ENCODE results near the gene VSIR.
A peak's percentile ranks its signal among the peaks of the same experiment; 100 is the strongest.

VSIR gene

DNA sequence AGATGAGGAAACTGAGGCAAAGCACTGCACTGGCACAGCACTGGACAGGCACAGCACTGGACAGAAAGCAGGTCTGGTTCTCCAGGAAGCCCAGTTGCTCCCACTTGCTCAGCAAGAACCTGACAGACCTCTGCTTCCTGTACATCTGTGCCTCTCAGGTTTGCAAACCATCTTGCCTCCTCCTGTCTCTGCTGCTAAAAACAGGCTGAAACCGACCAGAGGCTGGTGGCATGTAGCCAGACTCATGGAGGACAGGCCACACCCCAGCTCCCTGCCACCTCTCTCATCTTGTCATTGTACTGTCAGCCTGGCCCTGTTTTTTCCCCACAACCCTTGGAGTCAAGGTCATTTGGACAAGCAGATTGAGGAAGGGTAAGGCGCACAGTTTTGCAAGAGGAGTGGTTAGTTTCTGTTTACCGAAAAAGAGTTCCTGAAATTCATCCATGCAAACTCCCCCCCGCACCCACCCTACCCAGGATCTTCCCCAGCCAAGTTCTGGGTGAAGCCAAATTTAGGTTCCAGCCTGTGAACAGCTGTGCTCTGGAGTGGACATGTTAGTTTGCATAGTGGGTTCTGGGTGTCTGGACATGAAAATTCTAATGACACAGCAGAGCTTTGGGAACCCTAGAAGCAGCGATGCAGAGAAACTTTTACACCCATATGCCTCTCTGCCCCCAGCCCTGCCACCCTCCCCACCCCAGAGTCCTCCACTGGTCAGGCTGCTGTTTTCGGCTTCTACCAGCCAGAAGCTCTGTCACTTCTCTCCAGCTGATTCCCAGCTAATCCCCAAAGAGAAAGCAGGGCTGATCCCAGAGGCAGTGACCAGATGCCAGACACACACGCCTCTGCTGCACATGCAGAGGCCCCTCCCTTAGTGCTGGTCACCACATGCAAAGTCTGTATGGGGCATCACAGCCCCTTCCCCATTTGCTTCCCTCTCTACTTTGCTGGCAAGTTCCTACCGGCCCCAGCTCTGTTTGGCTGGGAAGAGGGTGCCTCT lies 45.3 kb downstream of the VSIR start:
- no peak for DNase-seq (ENCODE audit: low read depth in 2 of 2)

- peak in 1 of 2 donors; percentile 46 for DNase-seq (ENCODE audit: low read depth in 2 of 2)
These were observed 46.1 kb downstream of the VSIR start for GRCh38 chr10:71727105-71727737.

GRCh38 chr10:71726580-71727104 lies 46.7 kb downstream of the VSIR start:
- peak; percentile 48 to 63 for DNase-seq (ENCODE audit: low read depth in 2 of 2)

- peak; percentile 66 to 82 for DNase-seq (ENCODE audit: low read depth in 2 of 2)
These were observed 47.2 kb downstream of the VSIR start for GRCh38 chr10:71725998-71726579.

DNA sequence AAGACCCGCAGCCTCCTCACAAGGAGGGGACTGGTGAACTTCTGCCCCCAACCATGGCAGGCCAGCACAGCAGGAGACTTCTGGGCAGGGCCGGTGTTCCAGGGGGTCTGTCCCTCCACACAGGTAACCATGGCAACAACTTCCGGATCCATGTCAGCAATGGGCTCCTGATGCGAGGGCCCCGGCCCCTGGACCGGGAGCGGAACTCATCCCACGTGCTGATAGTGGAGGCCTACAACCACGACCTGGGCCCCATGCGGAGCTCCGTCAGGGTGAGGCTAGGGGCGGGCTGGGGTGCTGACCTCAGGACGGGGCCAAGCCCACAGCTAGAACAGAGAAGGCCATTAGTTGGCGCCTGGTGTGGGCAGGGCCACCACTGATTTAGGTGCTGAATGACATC lies 48.1 kb downstream of the VSIR start:
- DNase-seq (ENCODE audit: low read depth in 2 of 2), result no peak

- no peak for DNase-seq (ENCODE audit: low read depth in 2 of 2)
These were observed 48.8 kb downstream of the VSIR start for GRCh38 chr10:71724539-71724938.

DNA sequence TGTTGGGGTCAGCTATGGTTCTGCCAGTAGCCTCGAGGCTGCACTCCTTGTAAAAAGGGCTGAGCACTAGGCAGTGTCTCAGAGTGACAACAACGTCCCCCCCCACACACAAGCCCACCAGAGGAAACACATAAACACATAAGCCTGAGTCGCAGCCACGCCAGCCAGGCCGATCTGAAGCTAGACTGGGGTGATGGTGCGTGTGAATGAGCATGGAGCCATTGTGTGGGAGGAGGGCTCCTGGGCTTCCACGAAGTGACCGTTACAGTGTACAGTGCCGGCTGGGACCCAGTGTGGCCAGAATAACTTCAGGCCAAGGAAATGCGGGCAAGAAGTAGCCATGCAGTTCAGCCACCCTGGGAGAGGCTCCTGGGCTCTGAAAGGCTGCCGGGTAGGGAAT lies 50.0 kb downstream of the VSIR start:
- no peak for DNase-seq (ENCODE audit: low read depth in 2 of 2)

DNA sequence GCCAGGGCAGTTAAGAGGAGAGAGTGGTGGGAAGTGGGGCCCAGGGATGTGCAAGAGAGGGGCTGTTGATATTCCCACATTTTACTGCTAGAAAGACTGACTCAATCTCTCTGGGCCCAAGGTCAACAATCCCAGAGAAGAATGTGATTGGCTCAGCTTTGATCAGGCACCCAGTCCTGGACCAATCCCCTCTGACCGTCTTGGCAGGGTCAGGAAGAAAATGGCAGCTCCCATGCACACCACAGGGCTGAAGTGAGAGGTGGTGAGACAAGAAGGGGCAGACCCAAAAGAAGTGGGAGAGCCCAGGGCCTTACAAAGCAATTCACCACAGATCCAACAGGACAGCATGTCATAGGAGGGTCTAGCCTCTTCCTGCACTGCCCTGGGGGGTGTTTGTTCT lies 50.5 kb downstream of the VSIR start:
- DNase-seq (ENCODE audit: low read depth in 2 of 2), result no peak

- no peak for DNase-seq (ENCODE audit: low read depth in 2 of 2)
These were observed 52.0 kb downstream of the VSIR start for GRCh38 chr10:71721313-71721712.

- DNase-seq (ENCODE audit: low read depth in 2 of 2), result no peak
These were observed 53.0 kb downstream of the VSIR start for GRCh38 chr10:71720288-71720687.

- DNase-seq (ENCODE audit: low read depth in 2 of 2), result no peak
These were observed 53.7 kb downstream of the VSIR start, which contains the start of gene C10orf105 for GRCh38 chr10:71719464-71720201. TSS of gene C10orf105 (minus strand) at chr10:71719778. CDS start at chr10:71716337, 3,441 bp downstream.

GRCh38 chr10:71719042-71719441 lies 54.3 kb downstream of the VSIR start:
- DNase-seq (ENCODE audit: low read depth in 2 of 2), result no peak

- DNase-seq (ENCODE audit: low read depth in 2 of 2), result no peak
These were observed 55.1 kb downstream of the VSIR start for GRCh38 chr10:71718165-71718698.

GRCh38 chr10:71717551-71717951 lies 55.8 kb downstream of the VSIR start:
- no peak for DNase-seq (ENCODE audit: low read depth in 2 of 2)

DNA sequence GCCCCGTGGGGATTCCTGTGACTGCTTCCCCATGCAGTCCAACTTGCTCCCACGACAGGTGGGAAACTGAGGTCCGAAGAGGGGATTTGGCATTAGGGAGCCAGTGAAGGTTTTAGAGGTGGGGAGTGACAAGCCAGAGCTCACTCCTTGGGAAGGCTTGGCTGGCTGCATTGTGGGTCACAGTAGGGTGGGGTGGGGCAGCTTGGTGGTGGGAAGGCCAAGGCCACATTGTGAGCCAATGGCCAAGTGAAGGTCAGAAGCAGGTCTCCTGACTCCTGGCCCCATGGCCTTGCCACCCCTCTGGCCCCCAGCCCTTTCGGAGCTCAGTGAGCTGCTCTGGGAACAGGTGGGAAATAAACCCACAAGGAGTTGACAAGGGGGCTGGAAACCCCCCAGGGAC lies 56.3 kb downstream of the VSIR start:
- DNase-seq (ENCODE audit: low read depth in 2 of 2), result no peak

DNA sequence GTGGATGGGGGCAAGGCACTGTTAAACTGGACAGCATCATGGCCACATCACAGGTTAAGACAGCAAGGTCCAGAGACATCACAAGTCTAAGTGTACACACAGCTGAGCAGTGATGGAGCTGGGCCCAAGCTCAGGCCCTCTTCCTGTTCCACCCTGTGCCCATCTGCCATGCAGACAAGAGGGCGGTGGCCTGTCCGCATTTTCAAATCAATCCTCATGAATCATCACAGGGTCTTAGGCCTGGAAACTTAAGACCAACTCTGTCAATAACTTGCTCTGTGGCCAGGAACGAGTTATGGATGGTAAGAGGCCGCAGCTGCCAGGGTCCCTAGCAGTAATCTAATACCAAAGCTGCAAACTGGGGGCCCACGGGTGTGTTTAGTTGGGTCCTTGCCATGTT lies 56.9 kb downstream of the VSIR start:
- DNase-seq (ENCODE audit: low read depth in 2 of 2), result no peak

DNA sequence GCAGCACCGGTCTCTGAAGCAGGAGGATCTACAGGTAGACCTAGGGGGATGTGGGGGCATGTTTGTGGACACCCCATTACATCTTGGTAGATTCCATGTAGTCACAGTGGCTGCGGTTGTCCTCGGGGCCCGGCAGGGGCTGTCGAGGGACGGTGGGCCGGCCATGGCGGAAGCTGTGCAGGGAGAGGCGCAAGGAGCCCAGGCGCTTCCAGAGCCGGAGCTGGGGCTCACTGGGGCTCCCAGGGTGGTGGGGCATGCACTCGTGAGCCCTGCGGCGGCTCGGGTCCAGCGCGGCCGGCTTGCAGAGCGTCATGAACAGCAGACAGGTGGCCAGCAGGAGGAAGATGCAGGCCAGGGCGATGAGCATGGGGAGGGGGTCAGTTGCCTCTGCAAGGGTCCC lies 57.5 kb downstream of the VSIR start:
- DNase-seq (ENCODE audit: low read depth in 2 of 2), result no peak

DNA sequence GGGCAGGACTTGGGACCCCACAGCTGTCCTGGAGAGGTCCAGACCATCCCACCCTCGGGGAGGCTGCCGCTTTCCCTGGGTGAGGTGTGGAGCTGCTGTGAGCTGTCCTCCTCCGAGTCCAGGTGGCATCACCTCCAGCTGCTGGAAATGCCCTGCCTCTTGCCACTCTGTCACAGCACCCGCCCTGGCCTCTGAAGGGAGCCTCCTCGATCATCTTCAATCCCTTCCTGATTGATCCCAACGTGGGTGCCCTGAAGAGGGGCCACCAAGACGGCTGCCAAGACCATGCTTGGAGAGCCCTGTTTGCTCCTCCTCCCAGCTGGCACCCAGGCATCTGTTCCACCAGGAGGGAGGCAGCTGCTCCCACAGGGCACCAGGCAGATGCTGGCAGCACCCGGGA lies 58.3 kb downstream of the VSIR start:
- DNase-seq (ENCODE audit: low read depth in 2 of 2), result no peak

- DNase-seq (ENCODE audit: low read depth in 2 of 2), result no peak
These were observed 58.7 kb downstream of the VSIR start for GRCh38 chr10:71714592-71714991.

- no peak for DNase-seq (ENCODE audit: low read depth in 2 of 2)
These were observed 59.3 kb downstream of the VSIR start for GRCh38 chr10:71714031-71714410.

Measured in stimulated activated CD4-positive, alpha-beta T cell treated with anti-CD3 and anti-CD28 coated beads, Interleukin-4, amount 100 ng/mL, for 48 hours (primary cell).